ENCODE measurements around the gene PCDHGB3.

- TF ChIP-seq REST (IDR thresholded peaks at IDR 0.05; ENCODE audit: insufficient read depth in 1 of 2, low read depth in 2 of 2, low read length in 1 of 2) (no peak), CTCF (IDR thresholded peaks at IDR 0.05) (no peak), POLR2AphosphoS5 (IDR thresholded peaks at IDR 0.05; ENCODE audit: low read depth, low read length) (no peak), TCF7L2 (IDR thresholded peaks at IDR 0.05; ENCODE audit: low read depth, low read length) (no peak)
These were observed 29.7 kb downstream of the PCDHGB3 start for GRCh38 chr5:141399555-141400258.
